ENCODE results near the gene PRSS38.
"Not testable (repeated sequence)": the region's sequence is repeated elsewhere in the genome, so short reads cannot be mapped to it uniquely, and the experiment has no call there.

Gene PRSS38

DNA sequence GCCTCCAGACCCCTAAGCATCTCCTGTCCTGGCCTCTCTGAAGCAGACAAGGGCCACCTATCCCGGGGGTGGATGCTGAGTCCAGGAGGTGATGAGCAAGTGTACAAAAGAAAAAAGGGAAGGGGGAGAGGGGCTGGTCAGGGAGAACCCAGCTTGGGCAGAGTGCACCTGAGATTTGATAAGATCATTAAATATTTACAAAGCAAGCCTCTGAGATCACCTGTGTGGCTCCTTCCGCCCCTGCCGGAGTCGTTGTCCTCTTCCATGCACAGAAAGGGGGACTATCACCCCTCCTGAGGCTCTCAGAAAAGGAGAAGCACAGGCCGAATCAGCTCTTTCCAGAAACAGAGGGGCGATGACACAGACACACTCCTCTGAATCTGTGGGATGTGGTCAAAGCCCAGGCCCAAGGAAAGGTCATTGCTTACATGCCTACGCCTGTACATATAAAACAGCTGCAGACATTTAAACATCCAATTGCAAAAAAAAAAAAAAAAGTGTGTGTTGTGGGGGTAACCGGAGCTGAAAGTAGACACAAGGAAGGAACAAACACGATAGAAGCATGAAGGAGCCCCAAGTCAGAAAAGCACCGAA is 30.9 kb downstream of the PRSS38 start:
- DNase-seq = no peak

DNA sequence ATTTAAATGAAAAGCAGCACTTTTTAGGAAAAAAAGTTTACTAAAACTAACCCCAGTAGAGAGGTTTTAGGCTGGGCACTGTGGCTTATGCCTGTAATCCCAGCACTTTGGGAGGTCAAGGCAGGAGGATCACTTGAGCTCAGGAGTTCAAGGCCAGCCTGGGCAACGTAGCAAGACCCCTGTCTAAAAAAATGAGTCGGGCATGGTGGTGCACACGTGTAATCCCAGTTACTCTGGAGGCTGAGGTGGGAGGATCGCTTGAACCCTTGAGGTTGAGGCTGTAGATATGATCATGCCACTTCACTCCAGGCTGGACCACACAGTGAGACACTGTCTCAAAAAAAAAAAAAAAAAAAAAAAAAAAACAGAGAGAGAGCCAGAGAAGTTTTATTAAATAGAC is 31.6 kb downstream of the PRSS38 start:
- not testable (repeated sequence) for DNase-seq

DNA sequence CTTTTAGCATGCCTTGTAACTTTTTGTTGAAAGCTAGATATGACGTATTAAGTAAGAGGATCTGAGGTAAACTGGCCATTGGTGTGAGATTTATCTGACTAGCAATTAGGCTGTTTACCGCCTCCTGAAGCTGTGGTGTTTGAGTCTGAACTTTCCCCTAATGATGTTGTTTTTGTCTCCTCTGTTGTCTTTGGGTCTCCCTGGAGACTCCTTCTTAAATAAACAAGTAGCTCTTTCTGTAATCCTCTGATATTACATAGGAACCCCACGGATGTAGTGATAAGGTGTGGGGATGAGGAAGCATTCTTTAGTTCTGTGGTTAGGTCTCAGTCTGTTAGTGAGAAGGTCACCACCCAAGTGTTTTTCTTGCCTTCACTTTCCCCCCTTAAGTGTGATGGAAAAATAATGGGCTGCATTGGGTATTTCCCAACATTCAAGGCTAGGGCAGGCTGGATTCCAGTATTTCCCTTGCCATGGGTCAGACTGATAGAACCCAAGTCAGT is 33.0 kb downstream of the PRSS38 start:
- DNase-seq = no peak

DNA sequence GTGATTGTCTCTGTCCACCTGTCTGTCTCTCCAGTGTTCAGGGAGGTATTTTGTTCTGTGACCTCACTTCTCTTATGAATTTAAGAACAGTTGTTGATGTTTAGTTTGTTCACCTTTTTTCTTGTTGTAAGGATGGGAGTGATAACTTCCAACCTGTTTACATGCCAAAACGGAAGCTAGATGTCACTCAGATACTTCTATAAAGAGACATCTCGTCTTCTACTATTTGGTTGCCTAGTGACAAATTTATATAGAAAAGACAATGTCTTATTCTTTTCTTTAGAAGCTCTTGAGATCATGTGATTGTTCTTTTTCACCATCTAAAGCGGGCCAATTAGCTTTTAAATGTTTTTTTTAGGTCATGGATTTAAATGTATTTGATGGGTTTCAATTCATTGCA is 33.8 kb downstream of the PRSS38 start:
- no peak for DNase-seq

DNA sequence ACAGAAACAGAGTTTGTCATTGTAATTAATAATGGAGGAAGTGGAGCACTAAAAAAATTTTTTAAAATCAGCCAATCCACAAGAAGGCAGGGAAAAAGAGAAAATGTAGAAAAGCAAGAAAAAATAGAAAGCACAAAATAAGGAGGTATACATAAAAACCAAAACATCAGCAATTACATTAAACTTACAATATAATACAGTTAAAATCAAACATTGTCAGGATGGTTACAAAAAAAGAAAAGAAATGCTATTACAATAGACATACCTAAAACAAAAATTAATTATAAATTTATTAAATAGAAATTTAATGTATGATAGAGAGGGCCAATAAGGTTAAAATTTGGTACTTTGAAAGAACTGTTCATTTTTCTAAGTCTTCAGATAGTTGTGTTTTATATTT is 38.7 kb downstream of the PRSS38 start:
- DNase-seq = no peak

- no peak for DNase-seq
Measured at GRCh38 chr1:227855687-227856086, 40.2 kb downstream of the PRSS38 start.

DNA sequence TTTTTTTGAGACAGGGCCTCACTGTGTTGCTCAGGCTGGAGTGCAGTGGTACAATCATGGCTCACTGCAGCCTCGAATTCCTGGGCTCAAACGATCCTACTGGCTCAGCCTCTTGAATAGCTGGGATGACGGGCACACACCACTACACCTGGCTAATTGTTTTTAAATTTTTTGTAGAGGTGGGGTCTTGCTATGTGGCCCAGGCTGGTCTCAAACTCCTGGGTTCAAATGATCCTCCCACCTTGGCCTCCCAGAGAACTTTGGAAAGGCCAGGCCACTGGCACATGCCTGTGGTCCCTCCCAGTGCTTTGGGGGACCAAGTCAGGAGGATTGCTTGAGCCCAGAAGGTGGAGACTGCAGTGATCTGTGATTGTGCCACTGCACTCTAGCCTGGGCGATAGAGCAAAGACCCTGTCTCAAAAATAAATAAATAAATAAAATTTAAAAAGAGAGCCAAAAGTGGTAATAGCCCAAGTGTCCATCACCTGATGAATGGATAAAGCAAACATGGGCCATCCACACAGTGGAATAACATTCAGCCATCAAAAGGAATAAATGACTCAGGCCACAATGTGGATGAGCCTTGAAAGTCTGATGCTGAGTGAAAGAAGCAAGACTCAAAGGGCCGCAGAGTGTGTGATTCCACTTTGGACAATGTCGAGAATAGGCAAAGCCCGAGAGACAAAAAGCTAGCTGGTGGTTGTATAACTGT is 40.8 kb downstream of the PRSS38 start:
- no peak for DNase-seq

DNA sequence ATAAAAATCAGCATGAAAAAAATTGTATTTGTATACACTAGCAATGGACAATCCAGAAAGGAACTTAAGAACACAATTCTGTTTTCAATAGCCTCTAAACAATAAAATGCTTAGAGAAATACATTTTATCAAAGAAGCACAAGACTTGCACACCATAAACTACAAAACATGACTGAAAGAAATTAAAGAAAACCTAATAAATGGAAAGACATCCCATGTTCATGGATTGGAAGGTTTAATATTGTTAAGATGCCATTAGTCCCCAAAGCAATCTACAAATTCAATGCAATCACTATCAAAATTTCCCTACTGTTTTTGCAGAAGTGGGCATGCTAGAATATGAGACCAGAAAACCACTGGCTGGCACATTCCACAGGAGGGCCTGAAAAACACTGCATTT is 49.4 kb downstream of the PRSS38 start:
- no peak for DNase-seq

- no peak for DNase-seq
Measured at GRCh38 chr1:227869279-227869842, 53.9 kb downstream of the PRSS38 start.

DNA sequence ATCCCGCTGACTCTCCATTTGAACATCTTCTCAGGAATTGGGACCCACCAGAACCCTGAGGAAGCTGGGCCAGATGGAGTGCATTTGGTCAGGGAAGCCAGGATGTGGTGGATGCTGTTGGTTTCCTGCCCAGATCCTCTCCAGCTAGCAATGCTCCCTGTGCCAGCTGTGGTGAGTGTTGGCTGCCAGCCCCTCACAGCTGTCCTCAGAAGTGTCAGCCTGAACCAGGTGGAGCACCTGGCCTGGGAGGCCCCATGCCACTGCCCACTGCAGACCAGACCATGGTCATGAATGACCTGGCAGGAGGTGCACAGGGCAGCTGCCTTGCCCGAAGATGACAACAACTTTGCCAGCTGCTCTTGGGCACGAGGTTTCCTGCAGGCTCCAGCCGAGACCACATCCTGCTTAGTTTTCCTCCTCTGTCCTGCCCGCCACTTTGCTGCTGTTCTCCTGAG is 54.4 kb downstream of the PRSS38 start:
- DNase-seq = no peak

DNA sequence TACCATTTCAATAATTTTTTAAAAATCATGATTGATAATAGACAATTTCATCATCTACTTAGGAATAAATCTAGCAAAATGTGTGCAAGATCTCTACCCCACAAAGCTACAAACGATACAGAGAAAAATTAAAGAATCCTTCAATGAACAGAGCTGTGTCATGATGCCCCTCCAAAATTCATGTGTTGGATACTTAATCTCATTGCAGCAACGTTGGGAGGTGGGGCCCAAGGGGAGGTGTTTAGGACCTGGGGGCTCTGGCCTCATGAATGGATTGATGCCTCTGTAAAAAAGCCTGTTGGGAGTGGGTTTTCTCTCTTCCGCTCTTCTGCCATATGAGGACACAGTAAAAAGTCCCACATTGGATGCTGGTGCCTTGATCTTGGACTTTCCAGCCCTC is 54.9 kb downstream of the PRSS38 start:
- no peak for DNase-seq

DNA sequence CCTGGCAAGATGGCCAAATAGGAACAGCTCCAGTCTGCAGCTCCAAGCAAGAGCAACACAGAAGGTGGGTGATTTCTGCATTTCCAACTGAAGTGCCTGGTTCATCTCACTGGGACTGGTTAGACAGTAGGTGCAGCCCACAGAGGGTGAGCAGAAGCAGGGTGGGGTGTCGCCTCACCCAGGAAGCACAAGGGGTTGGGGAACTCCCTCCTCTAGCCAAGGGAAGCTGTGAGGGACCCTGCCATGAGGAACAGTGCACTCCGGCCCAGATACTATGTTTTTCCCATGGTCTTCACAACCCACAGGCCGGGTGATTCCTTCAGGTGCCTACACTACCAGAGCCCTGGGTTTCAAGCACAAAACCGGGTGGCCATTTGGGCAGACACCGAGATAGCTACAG is 56.4 kb downstream of the PRSS38 start:
- DNase-seq = not testable (repeated sequence)

GRCh38 chr1:227877810-227878209 is 62.3 kb downstream of the PRSS38 start:
- DNase-seq = not testable (repeated sequence)

DNA sequence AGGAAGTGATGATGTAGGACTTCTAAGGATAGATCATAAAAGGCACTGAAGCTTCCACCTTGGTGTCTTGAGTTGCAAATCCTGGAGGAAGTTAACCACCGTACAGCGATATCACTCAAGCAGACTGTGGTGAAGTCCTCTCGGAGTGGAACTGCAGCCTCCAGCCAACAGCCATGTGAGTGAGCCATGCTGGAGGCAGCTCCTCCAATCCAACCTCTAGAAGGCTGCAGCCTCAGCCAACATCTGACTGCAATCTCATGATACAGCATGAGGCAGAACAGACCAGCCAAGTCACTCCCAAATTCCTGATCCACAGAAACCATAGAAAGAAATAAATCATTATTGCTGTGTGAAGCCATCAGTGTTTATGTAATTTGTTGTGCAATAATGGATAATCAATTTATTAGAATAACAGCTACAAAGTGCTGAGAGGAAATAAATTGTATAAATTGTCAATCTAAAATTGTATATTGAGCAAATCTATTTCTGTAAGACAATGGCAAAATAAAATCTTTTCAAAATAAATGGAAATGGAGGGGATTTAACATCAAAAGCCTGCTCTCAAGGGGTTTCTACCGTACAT is 65.0 kb downstream of the PRSS38 start:
- DNase-seq = no peak

GRCh38 chr1:227883073-227883520 is 67.6 kb downstream of the PRSS38 start:
- DNase-seq = no peak

GRCh38 chr1:227883641-227884301 is 68.3 kb downstream of the PRSS38 start:
- no peak for DNase-seq

DNA sequence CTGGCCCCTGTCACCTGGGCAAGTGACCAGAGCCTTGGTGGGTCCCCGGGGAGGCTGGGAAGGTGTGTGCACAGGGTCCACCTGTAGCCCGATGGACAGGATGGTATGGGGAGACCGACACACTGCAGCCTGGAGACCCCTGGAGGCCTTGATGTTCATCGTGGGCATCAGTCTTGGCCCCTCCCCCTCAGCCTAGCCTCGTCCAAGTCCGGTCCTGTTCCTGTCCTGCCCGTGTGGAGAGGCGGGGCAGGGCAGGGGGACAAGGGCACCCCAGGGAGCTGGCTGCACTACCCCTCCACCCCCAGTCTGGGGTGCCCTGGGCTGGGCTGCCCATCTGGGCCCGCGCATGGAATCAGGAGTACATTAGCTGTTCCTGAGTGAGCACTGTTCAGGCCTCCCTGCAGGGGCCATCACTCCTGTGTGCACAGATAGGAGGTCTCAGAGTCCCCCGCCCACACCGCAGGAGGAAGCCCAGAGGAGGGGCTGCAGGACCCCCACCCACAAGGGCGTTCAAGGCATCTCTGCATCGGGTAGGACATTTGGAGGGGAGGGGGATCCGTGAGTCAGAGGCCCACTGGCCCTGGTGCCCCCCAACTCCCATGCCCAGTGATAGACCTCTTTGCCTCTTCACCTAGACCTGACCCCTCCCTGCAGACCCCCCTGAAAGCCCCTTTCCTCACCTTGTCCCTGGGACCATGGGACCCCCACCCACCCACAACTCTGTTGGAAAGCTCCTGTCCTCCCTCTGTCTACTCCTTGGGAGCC is 69.1 kb downstream of the PRSS38 start:
- no peak for DNase-seq

GRCh38 chr1:227885135-227885647 is 69.7 kb downstream of the PRSS38 start:
- DNase-seq = no peak

GRCh38 chr1:227885648-227886502 is 70.4 kb downstream of the PRSS38 start:
- no peak for DNase-seq

DNA sequence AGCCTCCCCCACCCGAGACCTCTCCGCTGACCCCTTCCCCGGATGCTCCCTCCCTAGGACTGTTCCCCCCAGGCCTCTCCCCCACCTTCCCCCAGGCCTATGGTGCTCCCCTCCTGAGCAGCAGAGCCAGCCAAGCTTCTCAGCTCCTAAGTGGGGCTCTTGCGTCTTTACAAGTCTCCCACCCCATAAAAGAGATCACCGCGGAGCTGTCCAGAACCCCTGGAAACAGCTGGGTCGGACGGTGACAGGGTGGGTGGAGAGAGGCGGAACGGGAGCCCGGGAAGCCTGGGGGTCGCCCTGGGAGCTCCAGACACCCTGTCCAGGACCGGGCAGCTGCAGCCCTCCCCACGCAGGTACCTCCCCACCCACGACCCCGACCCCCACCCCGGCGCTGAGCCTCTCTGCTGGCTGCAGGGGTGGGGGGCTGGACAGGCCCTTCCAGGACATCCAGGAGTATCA is 71.1 kb downstream of the PRSS38 start:
- no peak for DNase-seq

Measured in NCI-H1694 (cell line).